ENCODE measurements around the gene ATP8B1. TPM values are rescaled to one million over a fixed set of nuclear protein-coding genes. Genes with fewer than 3 reads are reported as not detected.

Gene ATP8B1
- total and polyA plus RNA-seq, 4 donors: 3.9 to 22.0 (median 5.7) TPM

DNA sequence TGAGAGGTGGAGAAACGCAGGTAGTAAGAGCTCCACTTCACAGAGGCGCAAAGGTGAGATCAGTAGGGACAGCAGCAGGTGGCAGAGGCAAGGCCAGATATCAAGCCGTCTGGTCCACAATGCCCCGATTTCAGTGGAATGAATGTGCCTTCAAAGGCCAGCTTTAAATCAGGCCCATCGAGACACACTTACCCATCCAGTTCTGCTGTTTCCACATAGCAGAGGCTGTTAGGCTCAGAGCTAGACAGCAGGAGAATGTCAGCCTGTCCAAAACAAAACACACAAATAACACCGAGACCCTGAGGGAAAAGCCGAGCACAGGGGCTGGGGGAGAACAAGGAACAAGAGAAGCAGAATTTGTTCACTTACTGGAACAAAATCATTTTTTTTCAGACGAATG, 105.7 kb downstream of the ATP8B1 start:
- Histone ChIP-seq H3K27me3 (ENCODE audit: control insufficient read depth in 4 of 4, insufficient read depth in 4 of 4, low read length in 3 of 4) (no peaks in the 10 kb centered on the region), H3K36me3 (ENCODE audit: control insufficient read depth in 4 of 4, insufficient read depth in 3 of 4, low read depth in 1 of 4, low read length in 3 of 4) (peaks cover 0 to 4% (median 2%) of the 10 kb centered on the region in 4 donors), H3K4me1 (ENCODE audit: control insufficient read depth in 4 of 4, insufficient read depth in 4 of 4, low read length in 3 of 4) (no peaks in the 10 kb centered on the region), H3K4me3 (ENCODE audit: low read depth in 1 of 3, low read length in 3 of 3) (no peak overlapping the region), H3K27ac (ENCODE audit: low read depth in 1 of 2, low read length in 2 of 2) (no peak overlapping the region), H3K9me3 (ENCODE audit: control insufficient read depth in 4 of 4, low read length in 3 of 4) (no peaks in the 10 kb centered on the region), H3K9ac (ENCODE audit: low read depth in 1 of 2, low read length in 2 of 2) (no peak overlapping the region)
- DNase-seq (ENCODE audit: low spot score): no peak
- TF ChIP-seq, protein P1, sequence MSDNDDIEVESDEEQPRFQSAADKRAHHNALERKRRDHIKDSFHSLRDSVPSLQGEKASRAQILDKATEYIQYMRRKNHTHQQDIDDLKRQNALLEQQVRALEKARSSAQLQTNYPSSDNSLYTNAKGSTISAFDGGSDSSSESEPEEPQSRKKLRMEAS (IDR thresholded peaks at IDR 0.05): no peak
- TF ChIP-seq, protein P2, sequence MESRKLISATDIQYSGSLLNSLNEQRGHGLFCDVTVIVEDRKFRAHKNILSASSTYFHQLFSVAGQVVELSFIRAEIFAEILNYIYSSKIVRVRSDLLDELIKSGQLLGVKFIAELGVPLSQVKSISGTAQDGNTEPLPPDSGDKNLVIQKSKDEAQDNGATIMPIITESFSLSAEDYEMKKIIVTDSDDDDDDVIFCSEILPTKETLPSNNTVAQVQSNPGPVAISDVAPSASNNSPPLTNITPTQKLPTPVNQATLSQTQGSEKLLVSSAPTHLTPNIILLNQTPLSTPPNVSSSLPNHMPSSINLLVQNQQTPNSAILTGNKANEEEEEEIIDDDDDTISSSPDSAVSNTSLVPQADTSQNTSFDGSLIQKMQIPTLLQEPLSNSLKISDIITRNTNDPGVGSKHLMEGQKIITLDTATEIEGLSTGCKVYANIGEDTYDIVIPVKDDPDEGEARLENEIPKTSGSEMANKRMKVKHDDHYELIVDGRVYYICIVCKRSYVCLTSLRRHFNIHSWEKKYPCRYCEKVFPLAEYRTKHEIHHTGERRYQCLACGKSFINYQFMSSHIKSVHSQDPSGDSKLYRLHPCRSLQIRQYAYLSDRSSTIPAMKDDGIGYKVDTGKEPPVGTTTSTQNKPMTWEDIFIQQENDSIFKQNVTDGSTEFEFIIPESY (IDR thresholded peaks at IDR 0.05): no peak
- WGBS: 94% methylated on average over 8 of the region's 8 CpGs

DNA sequence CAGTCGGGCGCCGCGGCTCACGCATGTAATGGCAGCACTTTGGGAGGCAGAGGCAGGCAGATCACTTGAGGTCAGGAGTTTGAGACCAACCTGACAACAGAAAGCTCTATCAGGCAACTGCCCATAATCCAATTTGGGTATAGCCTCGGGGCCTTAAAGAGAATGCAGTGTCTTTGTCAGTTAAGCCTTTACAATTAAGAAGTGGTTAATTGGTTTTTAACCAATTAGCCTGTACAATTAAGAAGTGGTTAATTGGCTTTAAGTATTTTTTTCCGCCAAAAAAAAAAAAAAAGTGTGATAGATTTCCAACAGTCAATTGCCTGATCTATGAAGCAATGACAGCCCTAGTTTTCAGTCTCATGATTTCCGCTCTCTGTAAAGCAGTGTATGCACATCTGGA, 106.8 kb downstream of the ATP8B1 start:
- Histone ChIP-seq H3K27ac (ENCODE audit: low read depth in 1 of 2, low read length in 2 of 2) (no peak overlapping the region), H3K9me3 (ENCODE audit: control insufficient read depth in 4 of 4, low read length in 3 of 4) (no peaks in the 10 kb centered on the region), H3K27me3 (ENCODE audit: control insufficient read depth in 4 of 4, insufficient read depth in 4 of 4, low read length in 3 of 4) (no peaks in the 10 kb centered on the region), H3K36me3 (ENCODE audit: control insufficient read depth in 4 of 4, insufficient read depth in 3 of 4, low read depth in 1 of 4, low read length in 3 of 4) (peaks cover 0 to 2% (median 2%) of the 10 kb centered on the region in 4 donors), H3K4me1 (ENCODE audit: control insufficient read depth in 4 of 4, insufficient read depth in 4 of 4, low read length in 3 of 4) (no peaks in the 10 kb centered on the region), H3K4me3 (ENCODE audit: low read depth in 1 of 3, low read length in 3 of 3) (no peak overlapping the region), H3K9ac (ENCODE audit: low read depth in 1 of 2, low read length in 2 of 2) (no peak overlapping the region)
- WGBS: 97% methylated on average over 8 of the region's 8 CpGs
- no peak for DNase-seq (ENCODE audit: low spot score)
- no peak for TF ChIP-seq NR2F2 (IDR thresholded peaks at IDR 0.05)
- no peak for TF ChIP-seq JUND (IDR thresholded peaks at IDR 0.05)
- TF ChIP-seq, protein P2 (IDR thresholded peaks at IDR 0.05): no peak
- TF ChIP-seq, protein P3, sequence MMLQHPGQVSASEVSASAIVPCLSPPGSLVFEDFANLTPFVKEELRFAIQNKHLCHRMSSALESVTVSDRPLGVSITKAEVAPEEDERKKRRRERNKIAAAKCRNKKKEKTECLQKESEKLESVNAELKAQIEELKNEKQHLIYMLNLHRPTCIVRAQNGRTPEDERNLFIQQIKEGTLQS (IDR thresholded peaks at IDR 0.05): no peak
- no peak for TF ChIP-seq SP1 (IDR thresholded peaks at IDR 0.05)
- TF ChIP-seq HNF4A (conservative IDR thresholded peaks at IDR 0.05): no peak
- no peak for TF ChIP-seq FOXA2 (IDR thresholded peaks at IDR 0.05)
- no peak for TF ChIP-seq RAD21 (IDR thresholded peaks at IDR 0.05)
- no peak for TF ChIP-seq FOXA1 (IDR thresholded peaks at IDR 0.05)
- TF ChIP-seq, protein P4, sequence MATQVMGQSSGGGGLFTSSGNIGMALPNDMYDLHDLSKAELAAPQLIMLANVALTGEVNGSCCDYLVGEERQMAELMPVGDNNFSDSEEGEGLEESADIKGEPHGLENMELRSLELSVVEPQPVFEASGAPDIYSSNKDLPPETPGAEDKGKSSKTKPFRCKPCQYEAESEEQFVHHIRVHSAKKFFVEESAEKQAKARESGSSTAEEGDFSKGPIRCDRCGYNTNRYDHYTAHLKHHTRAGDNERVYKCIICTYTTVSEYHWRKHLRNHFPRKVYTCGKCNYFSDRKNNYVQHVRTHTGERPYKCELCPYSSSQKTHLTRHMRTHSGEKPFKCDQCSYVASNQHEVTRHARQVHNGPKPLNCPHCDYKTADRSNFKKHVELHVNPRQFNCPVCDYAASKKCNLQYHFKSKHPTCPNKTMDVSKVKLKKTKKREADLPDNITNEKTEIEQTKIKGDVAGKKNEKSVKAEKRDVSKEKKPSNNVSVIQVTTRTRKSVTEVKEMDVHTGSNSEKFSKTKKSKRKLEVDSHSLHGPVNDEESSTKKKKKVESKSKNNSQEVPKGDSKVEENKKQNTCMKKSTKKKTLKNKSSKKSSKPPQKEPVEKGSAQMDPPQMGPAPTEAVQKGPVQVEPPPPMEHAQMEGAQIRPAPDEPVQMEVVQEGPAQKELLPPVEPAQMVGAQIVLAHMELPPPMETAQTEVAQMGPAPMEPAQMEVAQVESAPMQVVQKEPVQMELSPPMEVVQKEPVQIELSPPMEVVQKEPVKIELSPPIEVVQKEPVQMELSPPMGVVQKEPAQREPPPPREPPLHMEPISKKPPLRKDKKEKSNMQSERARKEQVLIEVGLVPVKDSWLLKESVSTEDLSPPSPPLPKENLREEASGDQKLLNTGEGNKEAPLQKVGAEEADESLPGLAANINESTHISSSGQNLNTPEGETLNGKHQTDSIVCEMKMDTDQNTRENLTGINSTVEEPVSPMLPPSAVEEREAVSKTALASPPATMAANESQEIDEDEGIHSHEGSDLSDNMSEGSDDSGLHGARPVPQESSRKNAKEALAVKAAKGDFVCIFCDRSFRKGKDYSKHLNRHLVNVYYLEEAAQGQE (IDR thresholded peaks at IDR 0.05): no peak
- no peak for TF ChIP-seq GABPA (IDR thresholded peaks at IDR 0.05 in 1 of 2, conservative IDR thresholded peaks at IDR 0.05 in 1 of 2)
- TF ChIP-seq, protein P1 (IDR thresholded peaks at IDR 0.05): no peak
- no peak for TF ChIP-seq RXRA (IDR thresholded peaks at IDR 0.05)
- TF ChIP-seq EGR1 (IDR thresholded peaks at IDR 0.05; ENCODE audit: low read depth in 2 of 2): no peak
- TF ChIP-seq HNF4G (IDR thresholded peaks at IDR 0.05): no peak
- no peak for TF ChIP-seq YY1 (IDR thresholded peaks at IDR 0.05)
- TF ChIP-seq, protein P5, sequence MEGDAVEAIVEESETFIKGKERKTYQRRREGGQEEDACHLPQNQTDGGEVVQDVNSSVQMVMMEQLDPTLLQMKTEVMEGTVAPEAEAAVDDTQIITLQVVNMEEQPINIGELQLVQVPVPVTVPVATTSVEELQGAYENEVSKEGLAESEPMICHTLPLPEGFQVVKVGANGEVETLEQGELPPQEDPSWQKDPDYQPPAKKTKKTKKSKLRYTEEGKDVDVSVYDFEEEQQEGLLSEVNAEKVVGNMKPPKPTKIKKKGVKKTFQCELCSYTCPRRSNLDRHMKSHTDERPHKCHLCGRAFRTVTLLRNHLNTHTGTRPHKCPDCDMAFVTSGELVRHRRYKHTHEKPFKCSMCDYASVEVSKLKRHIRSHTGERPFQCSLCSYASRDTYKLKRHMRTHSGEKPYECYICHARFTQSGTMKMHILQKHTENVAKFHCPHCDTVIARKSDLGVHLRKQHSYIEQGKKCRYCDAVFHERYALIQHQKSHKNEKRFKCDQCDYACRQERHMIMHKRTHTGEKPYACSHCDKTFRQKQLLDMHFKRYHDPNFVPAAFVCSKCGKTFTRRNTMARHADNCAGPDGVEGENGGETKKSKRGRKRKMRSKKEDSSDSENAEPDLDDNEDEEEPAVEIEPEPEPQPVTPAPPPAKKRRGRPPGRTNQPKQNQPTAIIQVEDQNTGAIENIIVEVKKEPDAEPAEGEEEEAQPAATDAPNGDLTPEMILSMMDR (IDR thresholded peaks at IDR 0.05; ENCODE audit: low read depth, low read length, missing input control): no peak
- no peak for TF ChIP-seq TAF1 (conservative IDR thresholded peaks at IDR 0.05)

All from liver (tissue), 9 donors.